ENCODE measurements around the gene CTNNA2. TPM values are rescaled to one million over a fixed set of nuclear protein-coding genes. Genes with fewer than 3 reads are reported as not detected.

Gene CTNNA2
- total RNA-seq, 1 donor from 2014 or later: 2.9 TPM

DNA sequence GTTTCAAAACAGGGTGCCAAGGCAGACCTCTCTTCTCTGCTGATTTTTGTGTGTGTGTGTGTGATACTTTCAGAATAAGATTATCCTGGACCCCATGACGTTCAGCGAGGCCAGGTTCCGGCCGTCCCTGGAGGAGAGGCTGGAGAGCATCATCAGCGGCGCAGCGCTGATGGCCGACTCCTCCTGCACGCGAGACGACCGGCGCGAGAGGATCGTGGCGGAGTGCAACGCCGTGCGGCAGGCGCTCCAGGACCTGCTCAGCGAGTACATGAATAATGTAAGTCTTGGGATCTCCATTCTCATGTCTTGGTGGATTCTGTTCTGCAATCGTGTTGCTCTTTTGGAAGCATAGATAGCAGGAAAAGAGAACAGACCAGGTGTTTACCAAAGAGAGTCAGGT, 396.7 kb downstream of the CTNNA2 start:
- no peaks in the 10 kb centered on the region for H3K36me3 Mint-ChIP-seq (ENCODE audit: low read depth)
- H3K9me3 Mint-ChIP-seq: peaks cover 3% of the 10 kb centered on the region
- TF ChIP-seq, protein P1, sequence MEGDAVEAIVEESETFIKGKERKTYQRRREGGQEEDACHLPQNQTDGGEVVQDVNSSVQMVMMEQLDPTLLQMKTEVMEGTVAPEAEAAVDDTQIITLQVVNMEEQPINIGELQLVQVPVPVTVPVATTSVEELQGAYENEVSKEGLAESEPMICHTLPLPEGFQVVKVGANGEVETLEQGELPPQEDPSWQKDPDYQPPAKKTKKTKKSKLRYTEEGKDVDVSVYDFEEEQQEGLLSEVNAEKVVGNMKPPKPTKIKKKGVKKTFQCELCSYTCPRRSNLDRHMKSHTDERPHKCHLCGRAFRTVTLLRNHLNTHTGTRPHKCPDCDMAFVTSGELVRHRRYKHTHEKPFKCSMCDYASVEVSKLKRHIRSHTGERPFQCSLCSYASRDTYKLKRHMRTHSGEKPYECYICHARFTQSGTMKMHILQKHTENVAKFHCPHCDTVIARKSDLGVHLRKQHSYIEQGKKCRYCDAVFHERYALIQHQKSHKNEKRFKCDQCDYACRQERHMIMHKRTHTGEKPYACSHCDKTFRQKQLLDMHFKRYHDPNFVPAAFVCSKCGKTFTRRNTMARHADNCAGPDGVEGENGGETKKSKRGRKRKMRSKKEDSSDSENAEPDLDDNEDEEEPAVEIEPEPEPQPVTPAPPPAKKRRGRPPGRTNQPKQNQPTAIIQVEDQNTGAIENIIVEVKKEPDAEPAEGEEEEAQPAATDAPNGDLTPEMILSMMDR (conservative IDR thresholded peaks at IDR 0.05): no peak
- no peak for DNase-seq (ENCODE audit: low read depth, low spot score)
- H3K27me3 Mint-ChIP-seq (ENCODE audit: low read depth): no peaks in the 10 kb centered on the region
- H3K27ac Mint-ChIP-seq (ENCODE audit: unreplicated experiment): no peak overlapping the region
- H3K4me1 Mint-ChIP-seq: peaks cover 6% of the 10 kb centered on the region
- H3K4me3 Mint-ChIP-seq: no peak overlapping the region

DNA sequence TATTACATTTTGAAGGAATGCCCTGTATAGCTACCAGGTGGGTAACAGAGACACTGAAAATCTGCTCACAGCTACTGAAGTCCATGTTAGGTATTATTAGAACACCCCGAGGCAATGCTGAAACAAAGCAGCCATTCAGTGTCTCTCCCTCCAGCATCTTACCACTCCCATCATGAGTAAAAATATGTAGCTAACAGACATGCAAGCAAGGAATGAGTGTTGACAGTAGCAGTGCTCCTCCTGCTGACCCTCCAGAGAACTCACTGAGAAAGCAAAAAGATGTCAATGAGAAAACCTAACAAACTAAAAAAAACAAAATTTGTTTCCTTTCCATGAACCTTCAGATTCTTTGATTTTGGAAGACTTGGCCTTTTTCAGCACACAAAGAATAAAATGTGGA, 397.8 kb downstream of the CTNNA2 start:
- no peaks in the 10 kb centered on the region for H3K36me3 Mint-ChIP-seq (ENCODE audit: low read depth)
- no peaks in the 10 kb centered on the region for H3K27me3 Mint-ChIP-seq (ENCODE audit: low read depth)
- peaks cover 6% of the 10 kb centered on the region for H3K4me1 Mint-ChIP-seq
- peaks cover 3% of the 10 kb centered on the region for H3K9me3 Mint-ChIP-seq
- DNase-seq (ENCODE audit: low read depth, low spot score): no peak
- H3K27ac Mint-ChIP-seq (ENCODE audit: unreplicated experiment): no peak overlapping the region
- TF ChIP-seq, protein P1 (conservative IDR thresholded peaks at IDR 0.05): no peak
- no peak overlapping the region for H3K4me3 Mint-ChIP-seq

DNA sequence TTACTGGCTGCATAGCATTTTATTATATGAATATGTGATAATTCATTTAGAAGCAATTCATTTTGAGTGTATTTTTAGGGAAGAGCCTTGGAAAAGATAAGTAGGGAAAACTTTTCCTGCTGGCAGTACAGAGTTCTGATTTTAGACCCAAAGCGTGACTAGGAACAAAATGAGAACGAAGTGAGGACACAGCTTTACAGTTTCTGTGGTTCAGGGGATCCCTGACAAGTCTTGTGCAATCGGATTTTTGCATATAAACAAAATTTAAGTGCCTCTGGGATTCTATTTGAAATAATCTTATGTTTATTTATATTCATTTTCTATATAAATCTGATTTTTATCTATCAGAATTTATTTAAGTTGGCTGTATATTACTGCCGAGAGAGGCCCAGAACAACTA, 402.6 kb downstream of the CTNNA2 start:
- Mint-ChIP-seq H3K27ac (ENCODE audit: unreplicated experiment) (no peak overlapping the region), H3K4me1 (peaks cover 6% of the 10 kb centered on the region), H3K9me3 (peaks cover 8% of the 10 kb centered on the region), H3K36me3 (ENCODE audit: low read depth) (no peaks in the 10 kb centered on the region), H3K4me3 (no peak overlapping the region), H3K27me3 (ENCODE audit: low read depth) (no peaks in the 10 kb centered on the region)
- TF ChIP-seq, protein P1 (conservative IDR thresholded peaks at IDR 0.05): no peak
- no peak for DNase-seq (ENCODE audit: low read depth, low spot score)

DNA sequence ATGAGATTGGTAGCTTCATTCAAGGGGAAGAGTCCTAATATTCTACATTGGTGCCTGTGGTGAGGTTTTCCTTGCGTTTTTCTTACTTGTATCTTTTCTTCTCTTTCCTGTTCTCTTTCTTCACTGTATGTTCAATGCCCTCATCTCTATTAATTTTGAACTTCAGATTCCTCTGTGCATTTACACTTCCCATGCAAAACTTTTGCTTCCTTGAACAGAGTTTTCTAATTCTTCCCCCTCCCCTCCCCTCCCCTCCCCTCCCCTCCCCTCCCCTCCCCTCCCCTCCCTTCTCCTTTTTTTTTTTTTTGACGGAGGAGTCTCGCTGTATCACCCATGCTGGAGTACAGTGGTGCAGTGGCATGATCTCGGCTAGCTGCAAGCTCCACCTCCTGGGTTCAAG, 403.4 kb downstream of the CTNNA2 start:
- DNase-seq (ENCODE audit: low read depth, low spot score): no peak
- no peak overlapping the region for H3K4me3 Mint-ChIP-seq
- no peak overlapping the region for H3K27ac Mint-ChIP-seq (ENCODE audit: unreplicated experiment)
- H3K4me1 Mint-ChIP-seq: no peaks in the 10 kb centered on the region
- TF ChIP-seq, protein P1 (conservative IDR thresholded peaks at IDR 0.05): no peak
- no peaks in the 10 kb centered on the region for H3K36me3 Mint-ChIP-seq (ENCODE audit: low read depth)
- H3K27me3 Mint-ChIP-seq (ENCODE audit: low read depth): no peaks in the 10 kb centered on the region
- peaks cover 8% of the 10 kb centered on the region for H3K9me3 Mint-ChIP-seq

DNA sequence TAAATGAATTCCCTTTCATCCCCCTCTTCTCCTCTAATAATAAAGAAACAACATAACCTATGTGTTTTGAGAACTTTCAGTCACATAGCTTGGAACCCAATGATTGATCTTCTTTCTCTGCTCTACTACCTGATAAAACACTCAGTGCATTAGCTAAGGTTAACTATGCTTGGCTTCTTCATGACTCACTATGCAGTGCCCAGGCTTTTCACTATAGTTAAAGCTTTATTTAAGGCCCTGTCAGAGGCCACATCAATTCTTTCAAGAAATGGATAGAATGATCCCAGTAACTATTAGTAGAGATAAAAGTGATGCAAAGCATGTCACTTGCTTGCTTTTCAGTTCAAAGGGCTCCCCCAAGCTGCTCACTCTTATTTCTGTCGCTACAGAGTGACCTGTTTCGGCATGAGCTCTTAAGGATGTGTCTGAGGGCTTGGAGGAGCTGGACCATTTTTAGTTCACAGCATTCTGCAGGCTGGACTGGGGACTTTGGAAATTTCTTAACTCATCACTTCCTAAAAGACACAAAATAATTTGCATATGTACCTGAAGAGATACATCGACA, 407.7 kb downstream of the CTNNA2 start:
- Mint-ChIP-seq H3K4me1 (no peaks in the 10 kb centered on the region), H3K27ac (ENCODE audit: unreplicated experiment) (no peak overlapping the region), H3K4me3 (no peak overlapping the region), H3K36me3 (ENCODE audit: low read depth) (no peaks in the 10 kb centered on the region), H3K27me3 (ENCODE audit: low read depth) (no peaks in the 10 kb centered on the region), H3K9me3 (peaks cover 5% of the 10 kb centered on the region)
- TF ChIP-seq, protein P1 (conservative IDR thresholded peaks at IDR 0.05): no peak
- DNase-seq (ENCODE audit: low read depth, low spot score): no peak
